GM12865 (cell line): Measurements from ENCODE around the gene HFM1.

Source experiments
- DNase-seq: peaks from one replicate; pipeline ENCODE4 v3.0.0; 2010; ENCODE audit warnings: low read depth
- H3K4me3 ChIP-seq: 2 replicates; pipeline ENCODE4 v1.5.1; 2011; ENCODE audit warnings: mild to moderate bottlenecking, low read depth, low read length, control low read depth
- CTCF ChIP-seq: IDR thresholded peaks from 2 replicates; pipeline ENCODE4 v1.5.1; 2011; ENCODE audit warnings: low read length, control low read depth, low read depth, inconsistent platforms; ENCODE audit not compliant: insufficient read depth; ENCODE audit errors: missing control alignments

The HFM1 gene

GRCh38 chr1:91281782-91282181 lies 122.9 kb downstream of the HFM1 start:
- no peak overlapping the region for H3K4me3 ChIP-seq
- DNase-seq, result no peak
- no peak for TF ChIP-seq CTCF

GRCh38 chr1:91278754-91279153 lies 125.9 kb downstream of the HFM1 start:
- TF ChIP-seq CTCF, result no peak
- H3K4me3 ChIP-seq, result no peak overlapping the region
- peak; percentile 5 for DNase-seq

GRCh38 chr1:91273875-91274274 lies 130.8 kb downstream of the HFM1 start:
- H3K4me3 ChIP-seq, result no peak overlapping the region
- no peak for DNase-seq
- no peak for TF ChIP-seq CTCF

- H3K4me3 ChIP-seq, result no peak overlapping the region
- no peak for DNase-seq
Measured at GRCh38 chr1:91261655-91262054, 143.0 kb downstream of the HFM1 start.

GRCh38 chr1:91245435-91245834 lies 159.2 kb downstream of the HFM1 start:
- no peak overlapping the region for H3K4me3 ChIP-seq
- TF ChIP-seq CTCF, result no peak
- DNase-seq, result no peak

More at GRCh38 chr1:91261655-91262054, 143.0 kb downstream of the HFM1 start:
- no peak for TF ChIP-seq CTCF

GRCh38 chr1:91244737-91245136 lies 159.9 kb downstream of the HFM1 start:
- no peak overlapping the region for H3K4me3 ChIP-seq
- no peak for TF ChIP-seq CTCF

GRCh38 chr1:91243171-91243570 lies 161.5 kb downstream of the HFM1 start:
- H3K4me3 ChIP-seq, result no peak overlapping the region
- no peak for TF ChIP-seq CTCF

More at GRCh38 chr1:91244737-91245136, 159.9 kb downstream of the HFM1 start:
- no peak for DNase-seq

More at GRCh38 chr1:91243171-91243570, 161.5 kb downstream of the HFM1 start:
- DNase-seq, result no peak
